ENCODE data around the gene AK1.

AK1 gene

GRCh38 chr9:127865645-127866464 lies 11.6 kb downstream of the AK1 start:
- DNase-seq = no peak

GRCh38 chr9:127863191-127863621 lies 14.3 kb downstream of the AK1 start:
- DNase-seq = no peak

GRCh38 chr9:127862075-127863011 lies 15.1 kb downstream of the AK1 start:
- DNase-seq = peak; percentile 63

GRCh38 chr9:127860779-127861178 lies 16.7 kb downstream of the AK1 start:
- DNase-seq = no peak

- no peak for DNase-seq
Measured at GRCh38 chr9:127860260-127860659, 17.2 kb downstream of the AK1 start.

- DNase-seq = no peak
Measured at GRCh38 chr9:127858041-127858512, 19.4 kb downstream of the AK1 start.

GRCh38 chr9:127857278-127857677 lies 20.2 kb downstream of the AK1 start:
- no peak for DNase-seq

GRCh38 chr9:127856729-127857116 lies 20.8 kb downstream of the AK1 start:
- no peak for DNase-seq

GRCh38 chr9:127856094-127856728 lies 21.3 kb downstream of the AK1 start:
- no peak for DNase-seq

GRCh38 chr9:127855522-127855921 lies 22.0 kb downstream of the AK1 start:
- no peak for DNase-seq

GRCh38 chr9:127854960-127855359 lies 22.5 kb downstream of the AK1 start:
- no peak for DNase-seq

GRCh38 chr9:127854184-127854806 lies 23.2 kb downstream of the AK1 start, which contains the start of gene ENG:
Gene ENG, minus strand, starts transcription at chr9:127854658. Its CDS starts 303 bp downstream, at chr9:127854355.
- no peak for DNase-seq

GRCh38 chr9:127853312-127854183 lies 23.9 kb downstream of the AK1 start:
- DNase-seq = no peak

GRCh38 chr9:127852829-127853228 lies 24.6 kb downstream of the AK1 start:
- DNase-seq = no peak

GRCh38 chr9:127850286-127850830 lies 27.1 kb downstream of the AK1 start:
- no peak for DNase-seq

GRCh38 chr9:127848756-127849504 lies 28.5 kb downstream of the AK1 start:
- DNase-seq = no peak

- no peak for DNase-seq
Measured at GRCh38 chr9:127847833-127848755, 29.4 kb downstream of the AK1 start.

- no peak for DNase-seq
Measured at GRCh38 chr9:127847178-127847510, 30.3 kb downstream of the AK1 start.

- no peak for DNase-seq
Measured at GRCh38 chr9:127846443-127847177, 30.9 kb downstream of the AK1 start.
